HG02763 (cell line): ENCODE measurements around the gene PNMA6F.
"Not testable (repeated sequence)": the region's sequence is repeated elsewhere in the genome, so short reads cannot be mapped to it uniquely, and the experiment has no call there.

Source experiments
- ATAC-seq: cut with Tn5 transposase; IDR thresholded peaks from one replicate; pipeline ENCODE4 v1.9.1; 2021; ENCODE audit warnings: mild to moderate bottlenecking, moderate library complexity; ENCODE audit not compliant: unreplicated experiment

The PNMA6F gene

DNA sequence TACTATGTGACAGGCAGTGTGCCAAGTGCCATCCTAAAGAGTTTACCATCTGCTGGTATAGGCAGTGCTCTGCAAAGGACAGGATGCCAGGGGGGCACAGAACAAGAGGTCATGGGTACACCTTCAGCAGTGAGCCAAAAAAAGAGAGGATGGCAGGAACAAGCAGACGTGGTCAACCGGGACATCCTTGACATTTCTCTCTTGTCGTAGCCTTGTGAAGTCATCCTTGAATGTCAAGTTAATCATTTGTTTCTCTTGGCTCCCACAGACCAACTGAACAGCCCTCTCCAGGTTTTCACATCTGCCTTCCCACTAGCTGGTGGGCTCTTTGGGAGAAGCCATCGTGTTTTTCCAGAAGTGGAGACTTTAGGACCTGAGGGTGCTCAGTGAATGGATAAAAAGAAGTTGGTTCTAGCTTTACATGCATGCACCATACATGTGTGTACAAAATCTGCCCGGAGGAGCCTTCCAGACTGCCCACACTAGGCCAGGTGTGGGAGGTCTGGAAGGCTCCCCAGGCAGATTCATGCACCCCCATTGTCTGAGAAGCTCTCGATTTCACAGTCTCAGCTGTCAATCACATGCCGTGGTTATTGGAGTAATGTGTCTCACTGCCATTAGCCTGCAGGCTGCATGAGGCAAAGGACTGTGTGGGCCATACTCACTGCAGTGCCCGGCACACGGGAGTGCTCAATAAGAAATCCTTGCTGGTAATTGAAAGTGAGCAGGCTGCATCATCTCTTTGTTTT, 16.4 kb downstream of the PNMA6F start:
- ATAC-seq = no peak

DNA sequence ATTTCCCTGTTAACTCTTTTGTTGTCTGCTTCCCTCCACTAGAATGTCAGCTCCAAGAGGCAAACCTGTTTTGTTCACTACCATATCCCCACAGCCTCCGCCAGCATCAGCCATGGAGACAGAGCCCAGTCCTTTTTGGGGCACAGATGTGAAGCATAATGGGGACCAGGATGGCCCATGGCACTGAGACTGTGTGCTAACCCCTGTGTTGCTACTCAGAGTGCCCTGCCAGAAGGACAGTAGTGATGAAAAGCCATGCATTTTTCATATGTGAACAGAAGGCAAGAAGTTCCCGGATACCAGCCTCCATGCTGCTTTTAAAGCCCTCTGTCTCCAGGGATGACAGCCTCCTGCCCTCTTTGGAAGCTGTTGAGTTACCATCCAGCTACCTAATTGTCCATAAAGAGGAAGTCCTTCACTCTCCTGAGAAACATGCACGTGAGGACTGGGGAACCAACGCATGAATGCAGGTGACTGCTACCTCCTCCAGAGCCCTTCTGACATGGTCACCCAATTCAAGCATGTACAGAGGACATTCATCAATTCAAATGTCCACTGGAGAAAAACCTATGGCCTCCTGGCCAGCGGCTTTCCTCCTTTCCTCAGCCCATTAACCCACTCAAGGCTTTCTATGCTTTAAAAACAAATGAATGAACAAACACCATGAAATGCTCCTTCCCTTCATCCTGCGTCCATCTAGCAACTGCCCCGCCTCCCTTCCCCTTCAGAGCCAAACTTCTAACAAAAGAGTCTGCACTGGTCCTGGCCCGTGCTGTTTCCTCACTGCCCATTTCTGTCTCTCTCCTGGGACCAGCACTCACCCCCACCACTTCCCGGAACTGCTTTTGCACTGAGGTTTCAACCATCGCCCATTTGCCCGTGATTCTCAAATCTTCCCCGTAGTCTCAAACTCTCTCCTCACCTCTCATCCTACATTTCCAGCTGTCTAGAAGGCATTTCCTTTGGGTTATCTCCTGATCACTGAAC, 18.0 kb downstream of the PNMA6F start:
- no peak for ATAC-seq

GRCh38 chrX:153302796-153303195, 18.8 kb downstream of the PNMA6F start:
- no peak for ATAC-seq

DNA sequence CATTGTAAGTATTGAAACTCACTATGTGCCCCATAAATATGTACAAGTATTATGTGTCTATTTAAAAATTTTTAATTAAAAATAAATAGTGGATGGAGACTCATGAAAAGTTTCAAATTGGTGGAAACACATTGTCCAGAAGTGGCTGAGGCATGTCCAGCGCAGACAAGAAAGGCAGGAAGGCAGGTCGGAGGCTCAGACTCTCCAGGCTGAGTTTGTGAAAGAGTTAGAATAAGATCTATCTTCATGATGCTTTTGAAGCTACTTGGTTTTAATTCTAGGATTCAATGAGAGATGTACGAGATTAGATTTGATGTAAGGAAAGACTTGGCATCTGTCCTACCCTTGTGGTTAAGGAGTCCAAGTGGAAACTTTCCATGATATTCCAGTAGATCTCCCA, 19.8 kb downstream of the PNMA6F start:
- no peak for ATAC-seq

- ATAC-seq = no peak
These were observed 21.7 kb downstream of the PNMA6F start for GRCh38 chrX:153299855-153300254.

GRCh38 chrX:153297376-153297775, 24.2 kb downstream of the PNMA6F start:
- no peak for ATAC-seq

- ATAC-seq = not testable (repeated sequence)
These were observed 28.0 kb downstream of the PNMA6F start for GRCh38 chrX:153293485-153294071.

- ATAC-seq = not testable (repeated sequence)
These were observed 32.8 kb downstream of the PNMA6F start for GRCh38 chrX:153288807-153289206.

GRCh38 chrX:153285678-153286077, 35.9 kb downstream of the PNMA6F start:
- not testable (repeated sequence) for ATAC-seq

DNA sequence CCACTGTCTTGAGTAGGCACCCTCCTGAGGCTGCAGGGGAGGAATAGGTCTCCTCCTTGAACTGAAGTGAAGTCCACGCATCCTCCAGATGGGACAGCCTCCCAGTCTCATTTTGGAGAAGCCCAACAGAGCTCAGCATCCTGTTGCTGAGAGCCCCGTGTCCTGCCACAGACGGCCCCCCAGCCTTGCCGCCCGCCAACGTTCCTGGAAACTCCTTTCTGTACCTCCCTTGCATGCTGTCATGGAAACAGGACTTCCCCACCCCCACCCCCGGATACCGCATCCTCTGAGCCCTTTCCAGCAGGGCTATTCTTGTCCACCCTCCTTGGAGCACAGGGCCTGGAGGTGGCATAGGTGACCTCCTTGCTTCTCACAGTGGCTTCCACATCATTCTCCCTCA, 37.6 kb downstream of the PNMA6F start:
- ATAC-seq = not testable (repeated sequence)

- ATAC-seq = not testable (repeated sequence)
These were observed 39.8 kb downstream of the PNMA6F start for GRCh38 chrX:153281784-153282183.

DNA sequence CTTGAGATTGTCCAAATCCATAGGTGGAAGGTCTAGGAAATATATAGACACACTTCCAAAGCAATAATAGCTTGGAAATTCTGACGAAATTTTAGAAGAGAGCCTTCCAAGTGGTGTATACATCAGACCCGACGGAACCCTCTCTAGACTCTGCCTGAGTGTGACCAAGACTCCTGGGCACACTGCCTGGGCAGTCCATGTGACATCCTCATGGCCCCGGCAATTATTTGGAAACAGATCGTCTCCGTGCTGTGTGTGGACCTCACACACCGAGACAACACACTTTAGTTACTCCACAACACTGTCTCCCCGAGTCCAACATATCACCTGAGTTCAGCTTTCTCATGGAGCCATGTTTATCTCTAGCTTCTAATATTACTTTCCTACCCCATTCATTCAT, 42.3 kb downstream of the PNMA6F start:
- not testable (repeated sequence) for ATAC-seq

DNA sequence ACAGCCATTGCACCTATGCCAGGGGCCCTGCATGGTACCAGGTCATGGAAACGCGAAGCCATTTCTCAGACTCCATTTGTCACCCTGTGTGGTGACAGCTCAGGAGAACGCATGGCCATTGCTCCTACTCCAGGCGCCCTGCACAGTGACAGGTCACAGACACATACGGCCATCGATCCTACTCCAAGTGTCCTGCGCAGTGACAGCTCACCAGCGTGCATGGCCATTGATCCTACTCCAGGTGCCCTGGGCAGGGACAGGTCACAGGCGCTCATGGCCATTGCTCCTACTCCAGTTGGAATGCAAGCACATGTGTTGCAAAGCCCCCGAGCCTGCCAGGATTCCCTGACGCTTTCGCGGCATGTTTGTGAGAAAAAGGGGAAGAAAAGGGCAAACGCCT, 45.5 kb downstream of the PNMA6F start:
- ATAC-seq = not testable (repeated sequence)

DNA sequence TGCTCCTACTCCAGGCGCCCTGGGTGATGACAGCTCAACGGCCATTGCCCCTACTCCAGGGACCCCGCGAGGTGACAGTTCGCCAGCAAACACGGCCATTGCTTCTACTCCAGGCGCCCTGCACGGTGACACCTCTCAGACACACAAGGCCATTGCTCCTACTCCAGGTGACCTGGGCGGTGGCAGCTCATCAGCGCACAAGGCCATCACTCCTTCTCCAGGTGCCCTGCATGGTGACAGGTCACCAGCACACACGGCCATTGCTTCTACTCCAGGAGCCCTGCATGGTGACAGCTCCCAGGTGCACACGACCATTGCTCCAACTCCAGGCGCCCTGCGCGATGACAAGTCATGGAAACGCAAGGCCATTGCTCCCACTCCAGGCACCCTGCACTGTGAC, 46.1 kb downstream of the PNMA6F start:
- ATAC-seq = not testable (repeated sequence)

GRCh38 chrX:153272584-153272983, 49.0 kb downstream of the PNMA6F start:
- ATAC-seq = not testable (repeated sequence)

DNA sequence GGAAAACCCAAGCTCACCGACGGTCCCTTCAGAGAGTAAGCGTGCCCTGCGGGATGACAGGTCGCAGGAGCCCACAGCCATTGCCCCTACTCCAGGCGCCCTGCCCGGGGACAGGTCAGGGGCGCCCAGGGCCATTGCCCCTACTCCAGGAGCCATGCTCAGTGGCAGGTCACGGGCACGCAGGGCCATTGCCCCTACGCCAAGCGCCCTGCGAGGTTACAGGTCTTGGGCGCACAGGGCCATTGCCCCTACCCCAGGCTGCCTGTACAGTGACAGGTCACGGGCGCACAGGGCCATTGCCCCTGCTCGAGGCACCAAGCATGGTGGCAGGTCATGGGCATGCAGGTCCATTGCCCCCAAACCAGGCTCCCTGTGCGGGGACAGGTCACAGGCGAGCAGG, 49.5 kb downstream of the PNMA6F start:
- ATAC-seq = not testable (repeated sequence)
